ENCODE data around the gene GPC4. TPM values are rescaled to one million over a fixed set of nuclear protein-coding genes. Genes with fewer than 3 reads are reported as not detected.

The GPC4 gene
- total RNA-seq, 1 experiment from 2014 or later, result 26.2 TPM

GRCh38 chrX:133307094-133307493, 108.2 kb downstream of the GPC4 start:
- BruUV-seq (replicated peaks), result no TSS peak
- DNase-seq, result no peak
- H3K4me3 Mint-ChIP-seq (ENCODE audit: low read depth, unreplicated experiment), result no peak overlapping the region
- no peaks in the 10 kb centered on the region for H3K4me1 Mint-ChIP-seq (ENCODE audit: low read depth, unreplicated experiment)
- CTCF ChIA-PET, result no interaction called here
- no peaks in the 10 kb centered on the region for H3K27me3 Mint-ChIP-seq (ENCODE audit: unreplicated experiment)
- no peak overlapping the region for H3K27ac Mint-ChIP-seq (ENCODE audit: unreplicated experiment)
- no peak for TF ChIP-seq CTCF (IDR thresholded peaks at IDR 0.05; ENCODE audit: unreplicated experiment)
- intact Hi-C loops (cut with micrococcal nuclease; ENCODE audit: unreplicated experiment), result no loop called here
- H3K36me3 Mint-ChIP-seq (ENCODE audit: insufficient read depth, unreplicated experiment), result peaks cover 5% of the 10 kb centered on the region
- H3K9me3 Mint-ChIP-seq (ENCODE audit: low read depth, unreplicated experiment), result no peaks in the 10 kb centered on the region

DNA sequence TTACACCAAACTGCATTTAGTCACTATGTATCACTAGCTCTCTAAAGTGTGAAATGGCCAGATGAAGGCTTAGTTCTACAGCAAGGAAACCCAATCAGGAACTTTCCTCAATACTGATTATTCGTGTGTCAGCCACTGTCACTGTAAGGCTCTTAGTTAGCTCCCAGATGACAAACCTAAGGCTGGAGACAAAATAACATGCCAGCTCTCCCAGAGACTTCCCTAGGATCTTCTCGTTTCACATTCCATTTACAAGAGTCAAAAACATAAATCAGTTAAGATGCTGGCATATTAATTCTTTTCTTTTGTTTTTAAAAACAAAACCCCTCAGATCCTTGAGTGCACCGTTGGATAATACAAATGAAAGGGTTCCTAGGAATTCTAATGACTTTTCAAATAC, 109.0 kb downstream of the GPC4 start:
- DNase-seq, result no peak
- intact Hi-C loops (cut with micrococcal nuclease; ENCODE audit: unreplicated experiment), result no loop called here
- Mint-ChIP-seq H3K4me1 (ENCODE audit: low read depth, unreplicated experiment) (no peaks in the 10 kb centered on the region), H3K9me3 (ENCODE audit: low read depth, unreplicated experiment) (no peaks in the 10 kb centered on the region), H3K4me3 (ENCODE audit: low read depth, unreplicated experiment) (no peak overlapping the region), H3K27ac (ENCODE audit: unreplicated experiment) (no peak overlapping the region), H3K36me3 (ENCODE audit: insufficient read depth, unreplicated experiment) (peaks cover 5% of the 10 kb centered on the region), H3K27me3 (ENCODE audit: unreplicated experiment) (no peaks in the 10 kb centered on the region)
- CTCF ChIA-PET, result no interaction called here
- no peak for TF ChIP-seq CTCF (IDR thresholded peaks at IDR 0.05; ENCODE audit: unreplicated experiment)
- BruUV-seq (replicated peaks), result no TSS peak

DNA sequence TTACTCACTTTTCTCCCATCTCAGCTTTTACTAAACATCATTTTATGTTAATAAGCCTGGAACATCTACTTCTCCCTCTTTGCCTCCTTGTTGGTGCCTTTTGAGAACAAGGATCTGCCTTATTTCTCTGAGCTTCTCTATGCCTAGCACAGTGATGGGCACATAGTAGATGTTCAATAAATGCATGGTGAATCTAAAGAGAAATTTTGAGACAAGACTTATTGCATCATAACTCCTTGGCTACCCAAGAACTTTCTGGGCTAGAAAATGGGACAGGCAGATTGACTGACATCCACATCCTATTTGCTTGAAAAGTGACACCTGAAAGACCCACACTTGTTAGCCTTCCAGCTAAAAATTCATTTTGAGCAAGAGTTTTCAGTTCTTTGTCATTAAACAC, 109.9 kb downstream of the GPC4 start:
- Mint-ChIP-seq H3K9me3 (ENCODE audit: low read depth, unreplicated experiment) (no peaks in the 10 kb centered on the region), H3K4me3 (ENCODE audit: low read depth, unreplicated experiment) (no peak overlapping the region), H3K27me3 (ENCODE audit: unreplicated experiment) (no peaks in the 10 kb centered on the region), H3K36me3 (ENCODE audit: insufficient read depth, unreplicated experiment) (peaks cover 5% of the 10 kb centered on the region), H3K4me1 (ENCODE audit: low read depth, unreplicated experiment) (no peaks in the 10 kb centered on the region), H3K27ac (ENCODE audit: unreplicated experiment) (no peak overlapping the region)
- BruUV-seq (replicated peaks), result no TSS peak
- TF ChIP-seq CTCF (IDR thresholded peaks at IDR 0.05; ENCODE audit: unreplicated experiment), result no peak
- intact Hi-C loops (cut with micrococcal nuclease; ENCODE audit: unreplicated experiment), result no loop called here
- CTCF ChIA-PET, result interaction anchor here (0.6 kb wide), 1 partner anchor 1159 kb away, joined by 5 read pairs; no protein-coding TSS in a partner anchor
- DNase-seq, result no peak

GRCh38 chrX:133302775-133303445, 112.4 kb downstream of the GPC4 start:
- Mint-ChIP-seq H3K36me3 (ENCODE audit: insufficient read depth, unreplicated experiment) (peaks cover 5% of the 10 kb centered on the region), H3K9me3 (ENCODE audit: low read depth, unreplicated experiment) (no peaks in the 10 kb centered on the region), H3K4me1 (ENCODE audit: low read depth, unreplicated experiment) (no peaks in the 10 kb centered on the region), H3K27ac (ENCODE audit: unreplicated experiment) (no peak overlapping the region), H3K4me3 (ENCODE audit: low read depth, unreplicated experiment) (no peak overlapping the region), H3K27me3 (ENCODE audit: unreplicated experiment) (no peaks in the 10 kb centered on the region)
- TF ChIP-seq CTCF (IDR thresholded peaks at IDR 0.05; ENCODE audit: unreplicated experiment), result no peak
- DNase-seq, result no peak
- CTCF ChIA-PET, result no interaction called here
- no TSS peak for BruUV-seq (replicated peaks)
- intact Hi-C loops (cut with micrococcal nuclease; ENCODE audit: unreplicated experiment), result no loop called here

Data from Calu3 (cell line).